Parathyroid adenoma (tissue), 2 donors: ENCODE results near the gene PLOD1.
A peak's percentile ranks its signal among the peaks of the same experiment; 100 is the strongest.
"Not testable (repeated sequence)": the region's sequence is repeated elsewhere in the genome, so short reads cannot be mapped to it uniquely, and the experiment has no call there.

Experiments
- H2AFZ ChIP-seq: fragments of 300-600 bp; sonication (generic); one replicate; pipeline ENCODE4 v1.7.0; 2017; ENCODE audit warnings: antibody characterized with exemption, mild to moderate bottlenecking
- H3K27ac ChIP-seq: fragments of 300-600 bp; sonication (generic); one replicate; pipeline ENCODE4 v1.7.0; 2017
- H3K27me3 ChIP-seq: fragments of 300-600 bp; sonication (generic); one replicate; pipeline ENCODE4 v1.7.0; 2017; ENCODE audit warnings: low read length; ENCODE audit not compliant: control insufficient read depth, insufficient read depth
- H3K36me3 ChIP-seq: fragments of 300-600 bp; sonication (generic); one replicate; pipeline ENCODE4 v1.7.0; 2017; ENCODE audit warnings: low read length; ENCODE audit not compliant: control insufficient read depth, insufficient read depth
- H3K4me1 ChIP-seq: fragments of 300-600 bp; sonication (generic); one replicate; pipeline ENCODE4 v1.7.0; 2017; ENCODE audit warnings: control low read depth
- H3K4me2 ChIP-seq: fragments of 300-600 bp; sonication (generic); one replicate; pipeline ENCODE4 v1.7.0; 2017; ENCODE audit warnings: low read length
- H3K4me3 ChIP-seq: fragments of 300-600 bp; sonication (generic); one replicate; pipeline ENCODE4 v1.7.0; 2017; ENCODE audit warnings: low read depth, low read length
- H3K79me2 ChIP-seq: fragments of 300-600 bp; sonication (generic); one replicate; pipeline ENCODE4 v1.7.0; 2017; ENCODE audit warnings: control low read depth
- H3K9ac ChIP-seq: fragments of 300-600 bp; sonication (generic); one replicate; pipeline ENCODE4 v1.7.0; 2017; ENCODE audit warnings: mild to moderate bottlenecking
- H3K9me3 ChIP-seq: fragments of 300-600 bp; sonication (generic); one replicate; pipeline ENCODE4 v1.7.0; 2017; ENCODE audit warnings: low read length; ENCODE audit not compliant: control insufficient read depth
- CTCF ChIP-seq: fragments of 300-600 bp; sonication (generic); IDR thresholded peaks from one replicate; pipeline ENCODE4 v1.7.0; 2017; ENCODE audit warnings: antibody characterized with exemption, mild to moderate bottlenecking
- donor health status: primary hyperparathyroidism.

The PLOD1 gene

GRCh38 chr1:11888206-11888876 is 46.2 kb upstream of the PLOD1 start:
- Histone ChIP-seq H3K27ac (no peak overlapping the region), H3K79me2 (no peaks in the 10 kb centered on the region), H2AFZ (no peak overlapping the region), H3K4me3 (no peak overlapping the region), H3K4me1 (no peaks in the 10 kb centered on the region), H3K9ac (no peak overlapping the region), H3K36me3 (no peaks in the 10 kb centered on the region), H3K27me3 (no peaks in the 10 kb centered on the region), H3K4me2 (no peak overlapping the region), H3K9me3 (no peaks in the 10 kb centered on the region)
- no peak for TF ChIP-seq CTCF

GRCh38 chr1:11888877-11889208 is 45.7 kb upstream of the PLOD1 start:
- Histone ChIP-seq H3K27me3 (no peaks in the 10 kb centered on the region), H3K79me2 (no peaks in the 10 kb centered on the region)
- no peak for TF ChIP-seq CTCF

GRCh38 chr1:11891433-11892186 is 42.9 kb upstream of the PLOD1 start:
- Histone ChIP-seq H3K27ac (no peak overlapping the region), H2AFZ (no peak overlapping the region), H3K4me3 (no peak overlapping the region), H3K36me3 (no peaks in the 10 kb centered on the region), H3K27me3 (no peaks in the 10 kb centered on the region), H3K9ac (no peak overlapping the region), H3K79me2 (no peaks in the 10 kb centered on the region), H3K4me1 (no peaks in the 10 kb centered on the region), H3K9me3 (no peaks in the 10 kb centered on the region), H3K4me2 (no peak overlapping the region)
- TF ChIP-seq CTCF, result no peak

More at GRCh38 chr1:11888877-11889208, 45.7 kb upstream of the PLOD1 start:
- H3K27ac ChIP-seq, result no peak overlapping the region
- no peak overlapping the region for H3K9ac ChIP-seq
- no peak overlapping the region for H3K4me2 ChIP-seq
- H2AFZ ChIP-seq, result no peak overlapping the region
- H3K4me1 ChIP-seq, result no peaks in the 10 kb centered on the region
- H3K36me3 ChIP-seq, result no peaks in the 10 kb centered on the region
- H3K4me3 ChIP-seq, result no peak overlapping the region
- H3K9me3 ChIP-seq, result no peaks in the 10 kb centered on the region

- H3K4me3 ChIP-seq, result no peak overlapping the region
- H3K79me2 ChIP-seq, result no peaks in the 10 kb centered on the region
- no peaks in the 10 kb centered on the region for H3K4me1 ChIP-seq
- no peaks in the 10 kb centered on the region for H3K36me3 ChIP-seq
- no peak overlapping the region for H2AFZ ChIP-seq
- no peak overlapping the region for H3K9ac ChIP-seq
- H3K27me3 ChIP-seq, result no peaks in the 10 kb centered on the region
- no peak overlapping the region for H3K27ac ChIP-seq
- H3K4me2 ChIP-seq, result no peak overlapping the region
- TF ChIP-seq CTCF, result peak; percentile 86
- no peaks in the 10 kb centered on the region for H3K9me3 ChIP-seq
Measured at GRCh38 chr1:11893907-11894251, 40.6 kb upstream of the PLOD1 start.

GRCh38 chr1:11894501-11894900 is 40.0 kb upstream of the PLOD1 start:
- not testable (repeated sequence) for H3K4me1 ChIP-seq, H3K4me3 ChIP-seq, H3K36me3 ChIP-seq

More at GRCh38 chr1:11894501-11894900, 40.0 kb upstream of the PLOD1 start:
- H3K9ac ChIP-seq, H2AFZ ChIP-seq, H3K79me2 ChIP-seq, H3K4me2 ChIP-seq, H3K27ac ChIP-seq, H3K9me3 ChIP-seq, H3K27me3 ChIP-seq: not testable (repeated sequence)
